ENCODE measurements around the gene AMACR. TPM values are rescaled to one million over a fixed set of nuclear protein-coding genes. Genes with fewer than 3 reads are reported as not detected.

AMACR gene
- total and polyA plus RNA-seq, 2 of the 8 experiments (the other 6 are each of a cell fraction or from before 2014, with no cell fraction given): 9.1 to 12.6 TPM

DNA sequence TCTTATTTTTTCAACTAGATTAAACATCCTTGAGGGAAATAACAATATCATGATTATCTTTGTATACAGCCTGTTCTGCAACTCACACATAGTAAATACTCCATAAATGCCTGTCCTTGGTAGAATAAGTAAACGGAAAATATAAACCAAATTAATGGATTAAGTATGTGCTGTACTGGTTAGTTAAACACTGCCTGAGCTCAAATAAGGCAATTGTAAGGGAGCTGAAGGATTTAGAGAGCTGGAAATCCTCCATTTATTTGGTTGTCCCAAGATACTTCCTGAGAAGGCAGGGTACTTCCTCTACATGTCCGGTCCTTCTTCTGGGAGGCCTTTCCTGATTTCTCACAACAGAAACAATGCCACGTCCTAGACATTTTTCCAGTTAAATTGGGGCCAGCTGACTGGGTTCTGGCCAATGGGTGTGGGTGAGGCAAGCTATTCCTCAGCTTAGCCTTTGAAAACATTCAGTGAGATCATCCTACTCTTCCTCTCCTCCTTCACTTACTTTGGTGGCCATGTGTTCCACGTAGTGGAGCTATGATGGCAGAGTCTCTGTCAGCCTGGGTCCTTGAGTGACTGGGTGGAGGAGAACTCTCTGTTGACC, 43.6 kb upstream of the AMACR start (continued):
- TF ChIP-seq, protein P1, sequence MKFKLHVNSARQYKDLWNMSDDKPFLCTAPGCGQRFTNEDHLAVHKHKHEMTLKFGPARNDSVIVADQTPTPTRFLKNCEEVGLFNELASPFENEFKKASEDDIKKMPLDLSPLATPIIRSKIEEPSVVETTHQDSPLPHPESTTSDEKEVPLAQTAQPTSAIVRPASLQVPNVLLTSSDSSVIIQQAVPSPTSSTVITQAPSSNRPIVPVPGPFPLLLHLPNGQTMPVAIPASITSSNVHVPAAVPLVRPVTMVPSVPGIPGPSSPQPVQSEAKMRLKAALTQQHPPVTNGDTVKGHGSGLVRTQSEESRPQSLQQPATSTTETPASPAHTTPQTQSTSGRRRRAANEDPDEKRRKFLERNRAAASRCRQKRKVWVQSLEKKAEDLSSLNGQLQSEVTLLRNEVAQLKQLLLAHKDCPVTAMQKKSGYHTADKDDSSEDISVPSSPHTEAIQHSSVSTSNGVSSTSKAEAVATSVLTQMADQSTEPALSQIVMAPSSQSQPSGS (IDR thresholded peaks at IDR 0.05; ENCODE audit: low read length): no peak
- TF ChIP-seq TEAD4 (IDR thresholded peaks at IDR 0.05; ENCODE audit: low read depth, low read length): no peak
- TF ChIP-seq BRCA1 (IDR thresholded peaks at IDR 0.05; ENCODE audit: low read depth, low read length): no peak
- TF ChIP-seq KDM4A (IDR thresholded peaks at IDR 0.05; ENCODE audit: low read depth, low read length, severe bottlenecking): no peak
- TF ChIP-seq, protein P2, sequence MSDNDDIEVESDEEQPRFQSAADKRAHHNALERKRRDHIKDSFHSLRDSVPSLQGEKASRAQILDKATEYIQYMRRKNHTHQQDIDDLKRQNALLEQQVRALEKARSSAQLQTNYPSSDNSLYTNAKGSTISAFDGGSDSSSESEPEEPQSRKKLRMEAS (IDR thresholded peaks at IDR 0.05): no peak
- TF ChIP-seq, protein P3, sequence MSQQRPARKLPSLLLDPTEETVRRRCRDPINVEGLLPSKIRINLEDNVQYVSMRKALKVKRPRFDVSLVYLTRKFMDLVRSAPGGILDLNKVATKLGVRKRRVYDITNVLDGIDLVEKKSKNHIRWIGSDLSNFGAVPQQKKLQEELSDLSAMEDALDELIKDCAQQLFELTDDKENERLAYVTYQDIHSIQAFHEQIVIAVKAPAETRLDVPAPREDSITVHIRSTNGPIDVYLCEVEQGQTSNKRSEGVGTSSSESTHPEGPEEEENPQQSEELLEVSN (IDR thresholded peaks at IDR 0.05): no peak
- TF ChIP-seq RXRA (IDR thresholded peaks at IDR 0.05; ENCODE audit: insufficient read depth, low read depth, low read length): no peak
- TF ChIP-seq, protein P4, sequence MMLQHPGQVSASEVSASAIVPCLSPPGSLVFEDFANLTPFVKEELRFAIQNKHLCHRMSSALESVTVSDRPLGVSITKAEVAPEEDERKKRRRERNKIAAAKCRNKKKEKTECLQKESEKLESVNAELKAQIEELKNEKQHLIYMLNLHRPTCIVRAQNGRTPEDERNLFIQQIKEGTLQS (IDR thresholded peaks at IDR 0.05; ENCODE audit: insufficient read depth, low read depth, low read length): no peak
- no peak for TF ChIP-seq POU5F1 (IDR thresholded peaks at IDR 0.05; ENCODE audit: low read depth, low read length)
- TF ChIP-seq GABPA (IDR thresholded peaks at IDR 0.05; ENCODE audit: borderline replicate concordance, insufficient read depth, low read length): no peak

All from H1 (cell line).